Anterior cingulate cortex (tissue), 58 donors: ENCODE data around the gene CDX1.

Experiments used
- DNase-seq, 58 donors: peaks; one replicate each; lab custom pipeline; 2025; lab: John Stamatoyannopoulos, UW

Gene CDX1

GRCh38 chr5:150160448-150161081 is 6.0 kb upstream of the CDX1 start:
- no peak for DNase-seq

GRCh38 chr5:150161242-150162141 is 5.1 kb upstream of the CDX1 start:
- DNase-seq: peak in 50 of 58 donors; percentile 16 to 84 (median 54)

GRCh38 chr5:150162142-150162513 is 4.5 kb upstream of the CDX1 start:
- DNase-seq: no peak

- no peak for DNase-seq
These were observed 3.5 kb upstream of the CDX1 start for GRCh38 chr5:150163035-150163434.

- no peak for DNase-seq
These were observed 3.0 kb upstream of the CDX1 start for GRCh38 chr5:150163547-150164059.

- no peak for DNase-seq
These were observed 2.2 kb upstream of the CDX1 start for GRCh38 chr5:150164211-150164980.

- DNase-seq: no peak
These were observed 435 bp upstream of the CDX1 start for GRCh38 chr5:150166037-150166649.

GRCh38 chr5:150167512-150167850 is 903 bp downstream of the CDX1 start:
- no peak for DNase-seq

GRCh38 chr5:150167908-150168307 is 1.3 kb downstream of the CDX1 start:
- DNase-seq: no peak

GRCh38 chr5:150168864-150169263 is 2.3 kb downstream of the CDX1 start:
- DNase-seq: no peak

- DNase-seq: no peak
These were observed 5.6 kb downstream of the CDX1 start for GRCh38 chr5:150172145-150172544.

- peak in 1 of 58 donors; percentile 50 for DNase-seq
These were observed 6.0 kb downstream of the CDX1 start for GRCh38 chr5:150172556-150172955.

GRCh38 chr5:150173161-150173560 is 6.6 kb downstream of the CDX1 start:
- no peak for DNase-seq

GRCh38 chr5:150174285-150174684 is 7.7 kb downstream of the CDX1 start:
- DNase-seq: peak in 7 of 58 donors; percentile 17 to 58 (median 27)

- DNase-seq: no peak
These were observed 8.5 kb downstream of the CDX1 start for GRCh38 chr5:150175076-150175475.

- no peak for DNase-seq
These were observed 9.0 kb downstream of the CDX1 start for GRCh38 chr5:150175536-150175935.

- no peak for DNase-seq
These were observed 10.3 kb downstream of the CDX1 start for GRCh38 chr5:150176745-150177477.

GRCh38 chr5:150177721-150178120 is 11.1 kb downstream of the CDX1 start:
- no peak for DNase-seq

- DNase-seq: no peak
These were observed 11.7 kb downstream of the CDX1 start for GRCh38 chr5:150178262-150178661.
